ENCODE results near the gene SF3B2. TPM values are rescaled to one million over a fixed set of nuclear protein-coding genes. Genes with fewer than 3 reads are reported as not detected.

SF3B2 gene
- total RNA-seq, 4 donors from 2014 or later, result 97.2 to 223 (median 118) TPM

DNA sequence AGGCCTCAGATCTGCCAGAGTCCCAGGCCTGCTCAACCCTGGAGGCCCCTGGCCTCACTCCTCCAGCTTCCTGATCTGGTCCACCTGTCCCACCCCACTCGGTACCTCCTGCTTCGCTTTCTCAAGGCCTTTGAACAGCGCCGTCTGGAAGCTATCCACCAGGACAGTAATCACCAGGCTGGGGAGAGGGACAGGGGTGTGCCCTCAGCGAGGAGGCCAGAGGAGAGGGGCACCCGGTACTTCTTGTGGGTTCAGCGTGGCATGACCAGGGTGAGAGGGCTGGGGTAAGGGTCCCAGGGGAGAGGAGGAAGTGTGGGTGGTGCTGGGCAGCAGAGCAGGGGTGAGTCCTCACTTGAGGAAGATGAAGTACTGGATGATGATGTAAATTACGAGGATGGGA, 32.0 kb upstream of the SF3B2 start:
- TF ChIP-seq, protein P1, sequence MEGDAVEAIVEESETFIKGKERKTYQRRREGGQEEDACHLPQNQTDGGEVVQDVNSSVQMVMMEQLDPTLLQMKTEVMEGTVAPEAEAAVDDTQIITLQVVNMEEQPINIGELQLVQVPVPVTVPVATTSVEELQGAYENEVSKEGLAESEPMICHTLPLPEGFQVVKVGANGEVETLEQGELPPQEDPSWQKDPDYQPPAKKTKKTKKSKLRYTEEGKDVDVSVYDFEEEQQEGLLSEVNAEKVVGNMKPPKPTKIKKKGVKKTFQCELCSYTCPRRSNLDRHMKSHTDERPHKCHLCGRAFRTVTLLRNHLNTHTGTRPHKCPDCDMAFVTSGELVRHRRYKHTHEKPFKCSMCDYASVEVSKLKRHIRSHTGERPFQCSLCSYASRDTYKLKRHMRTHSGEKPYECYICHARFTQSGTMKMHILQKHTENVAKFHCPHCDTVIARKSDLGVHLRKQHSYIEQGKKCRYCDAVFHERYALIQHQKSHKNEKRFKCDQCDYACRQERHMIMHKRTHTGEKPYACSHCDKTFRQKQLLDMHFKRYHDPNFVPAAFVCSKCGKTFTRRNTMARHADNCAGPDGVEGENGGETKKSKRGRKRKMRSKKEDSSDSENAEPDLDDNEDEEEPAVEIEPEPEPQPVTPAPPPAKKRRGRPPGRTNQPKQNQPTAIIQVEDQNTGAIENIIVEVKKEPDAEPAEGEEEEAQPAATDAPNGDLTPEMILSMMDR (IDR thresholded peaks at IDR 0.05; ENCODE audit: low read depth), result no peak

DNA sequence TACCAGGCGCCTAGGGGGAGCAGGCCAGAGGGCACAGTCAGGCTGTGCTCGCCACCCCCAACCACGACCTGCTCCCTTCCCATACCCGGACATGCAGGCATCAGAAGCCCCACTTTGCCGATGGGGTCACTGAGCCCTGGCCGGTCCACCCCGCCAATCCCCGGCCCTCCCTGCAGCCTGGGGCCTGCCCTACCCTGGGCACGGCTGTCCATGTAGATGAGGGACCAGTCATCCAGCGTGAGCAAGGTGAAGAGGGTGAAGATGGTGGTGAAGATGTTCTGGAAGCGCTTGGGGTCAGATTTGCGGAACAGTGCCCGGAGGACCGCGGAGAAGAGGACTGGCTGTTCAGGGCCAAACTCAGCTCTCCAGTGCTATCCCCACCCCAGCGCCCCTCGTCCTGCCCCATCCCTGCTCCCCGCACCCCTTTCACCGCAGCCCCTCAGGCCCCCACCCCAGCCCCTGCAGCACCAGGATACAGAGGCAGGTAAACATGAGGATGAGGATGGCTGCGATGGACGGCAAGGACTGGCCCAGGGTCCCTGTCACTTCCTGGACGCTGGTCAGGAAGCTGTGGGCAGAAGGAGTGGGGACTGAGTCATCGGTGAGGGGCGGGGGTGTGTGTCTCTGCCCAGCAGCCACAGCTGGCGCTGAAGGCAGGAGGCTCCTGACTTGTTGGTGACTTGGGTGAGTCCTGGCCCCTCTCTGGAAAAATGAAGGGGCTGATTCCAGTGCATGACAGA, 31.4 kb upstream of the SF3B2 start:
- TF ChIP-seq, protein P1 (IDR thresholded peaks at IDR 0.05; ENCODE audit: low read depth), result no peak

DNA sequence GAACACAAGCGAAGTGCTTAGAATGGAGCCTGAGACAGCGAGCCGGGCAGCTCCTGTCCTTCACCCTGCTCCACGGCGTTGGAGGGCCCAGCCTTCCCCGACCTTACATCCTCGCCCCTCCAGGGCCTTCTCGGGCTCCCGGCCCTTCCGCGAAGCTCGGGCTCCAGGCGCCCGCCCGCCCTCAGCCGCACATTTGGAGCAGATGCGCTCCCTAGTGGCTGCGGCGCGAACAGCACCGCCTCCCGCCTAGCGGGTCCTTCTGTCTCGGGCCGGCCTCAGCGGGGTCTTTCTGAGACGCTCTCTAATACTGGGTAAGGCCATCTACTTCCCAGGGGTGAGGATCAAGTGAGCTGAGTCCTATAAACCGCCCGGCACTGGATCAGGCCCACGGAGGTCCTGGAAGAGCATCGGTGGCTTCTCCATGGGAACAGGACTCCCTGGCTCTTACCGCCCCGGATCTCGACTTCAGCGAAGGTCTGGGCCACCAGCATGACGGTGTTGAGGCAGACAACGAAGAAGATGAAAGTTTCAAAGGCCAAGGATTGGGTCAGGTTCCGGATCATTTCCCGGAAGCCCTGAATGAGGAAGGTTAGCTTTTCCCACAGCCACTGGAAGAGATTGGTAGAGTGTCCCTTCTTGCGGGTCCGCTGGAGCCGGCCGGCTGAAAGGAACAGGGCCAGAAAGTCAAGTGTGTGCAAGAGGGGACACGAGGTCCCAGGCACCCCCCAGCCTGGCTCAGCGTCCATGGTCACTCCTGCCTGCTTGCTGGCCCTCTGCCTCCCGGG, 29.6 kb upstream of the SF3B2 start:
- TF ChIP-seq, protein P1 (IDR thresholded peaks at IDR 0.05; ENCODE audit: low read depth), result no peak

DNA sequence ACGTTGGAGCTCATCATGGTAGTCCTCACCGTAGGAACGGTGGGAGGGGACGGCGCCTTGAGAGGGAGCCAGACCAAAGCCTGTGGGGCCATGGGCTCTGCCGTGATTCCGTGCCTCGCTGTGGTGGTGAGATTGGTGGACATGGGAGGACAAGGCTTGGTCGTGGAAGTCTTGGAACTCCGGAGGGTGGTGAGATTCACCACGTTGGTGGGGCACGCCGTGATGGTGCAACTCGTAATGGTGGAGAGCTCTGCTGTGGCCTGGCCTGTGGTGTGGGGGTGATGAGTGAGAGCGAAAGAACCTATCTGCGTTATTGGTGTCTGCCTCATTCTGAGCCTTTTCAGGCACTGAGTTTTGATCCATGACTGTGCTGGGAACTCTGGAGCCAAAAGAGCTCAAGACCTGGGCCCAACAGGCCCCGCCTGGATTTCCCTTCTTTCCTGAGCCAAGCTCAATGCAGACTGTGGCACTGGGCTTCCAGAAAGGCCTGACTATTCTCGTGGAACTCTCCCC, 26.1 kb upstream of the SF3B2 start, which contains the start of gene CATSPER1:
TSS of gene CATSPER1 (minus strand) at position 463 of the 513 bp plus-strand sequence. CDS start at position 363, 100 bp downstream.
- TF ChIP-seq, protein P1 (IDR thresholded peaks at IDR 0.05; ENCODE audit: low read depth), result no peak

DNA sequence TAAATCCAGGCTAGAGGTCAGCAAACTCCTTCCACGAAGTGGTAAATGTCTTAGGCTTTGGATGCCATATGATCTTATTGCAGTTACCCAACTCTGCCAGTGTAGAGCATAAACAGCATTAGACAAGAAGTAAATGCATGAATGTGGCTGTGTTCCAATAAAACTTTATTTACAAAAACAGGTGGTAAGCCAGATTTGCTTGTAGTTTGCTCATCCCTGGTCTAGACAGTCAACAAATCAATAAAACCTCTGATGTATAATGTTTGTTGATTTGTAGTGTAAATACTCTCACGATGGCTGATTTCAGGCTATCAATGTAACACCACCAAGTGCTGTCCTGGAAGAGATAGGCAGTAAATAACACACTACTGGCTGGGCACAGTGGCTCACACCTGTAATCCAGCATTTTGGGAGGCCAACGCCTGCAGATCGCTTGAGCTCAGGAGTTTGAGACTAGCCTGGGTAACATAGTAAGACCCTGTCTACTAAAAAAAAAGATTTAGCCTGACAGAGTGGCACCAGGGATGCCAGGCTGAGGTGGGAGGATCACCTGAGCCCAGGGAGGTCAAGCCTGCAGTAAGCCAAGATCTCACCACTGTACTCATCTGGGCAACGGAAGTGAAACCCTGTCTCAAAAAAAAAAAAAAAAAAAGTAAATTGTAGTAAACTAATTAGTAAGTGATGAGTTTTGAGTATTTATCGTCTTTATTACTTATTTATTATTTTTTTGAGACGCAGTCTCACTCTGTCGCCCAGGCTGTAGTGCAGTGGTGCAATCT, 19.0 kb upstream of the SF3B2 start:
- TF ChIP-seq, protein P1 (IDR thresholded peaks at IDR 0.05; ENCODE audit: low read depth), result no peak

DNA sequence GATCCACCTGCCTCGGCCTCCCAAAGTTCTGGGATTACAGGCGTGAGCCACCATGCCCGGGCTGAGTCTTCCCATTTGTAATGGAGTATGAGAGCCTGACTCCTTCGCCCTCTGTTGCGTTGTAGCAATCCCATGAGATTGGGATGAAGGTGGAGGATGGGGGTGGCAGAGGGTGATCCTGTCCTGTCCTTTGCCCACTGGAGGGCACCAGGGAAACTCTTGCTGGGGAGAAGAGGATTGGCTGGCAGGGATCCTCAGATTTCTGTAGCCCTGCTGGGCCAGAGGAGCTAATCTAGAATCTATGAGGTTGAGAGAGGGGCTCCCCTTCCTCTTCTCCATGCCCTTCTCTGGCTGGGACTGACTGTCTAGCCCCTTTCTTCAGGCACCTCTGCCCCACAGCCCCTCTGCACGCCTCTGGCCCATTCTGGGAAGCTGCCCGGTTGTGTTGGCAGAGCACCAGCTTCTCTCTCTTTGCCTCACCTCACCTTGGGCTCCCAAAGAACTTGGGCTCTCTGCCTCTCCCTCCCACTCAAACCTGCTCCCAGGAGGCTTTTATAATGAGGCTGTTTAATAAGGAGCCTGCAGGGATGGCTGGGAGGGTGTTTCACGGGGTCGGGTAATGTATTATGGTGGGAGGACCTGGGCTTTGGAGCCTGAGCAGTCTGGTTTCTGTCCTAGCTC, 16.4 kb upstream of the SF3B2 start:
- TF ChIP-seq, protein P1 (IDR thresholded peaks at IDR 0.05; ENCODE audit: low read depth), result no peak

Measured in subcutaneous adipose tissue (tissue), 4 donors.